Measurements from ENCODE around the gene CRISPLD2.

CRISPLD2 gene

DNA sequence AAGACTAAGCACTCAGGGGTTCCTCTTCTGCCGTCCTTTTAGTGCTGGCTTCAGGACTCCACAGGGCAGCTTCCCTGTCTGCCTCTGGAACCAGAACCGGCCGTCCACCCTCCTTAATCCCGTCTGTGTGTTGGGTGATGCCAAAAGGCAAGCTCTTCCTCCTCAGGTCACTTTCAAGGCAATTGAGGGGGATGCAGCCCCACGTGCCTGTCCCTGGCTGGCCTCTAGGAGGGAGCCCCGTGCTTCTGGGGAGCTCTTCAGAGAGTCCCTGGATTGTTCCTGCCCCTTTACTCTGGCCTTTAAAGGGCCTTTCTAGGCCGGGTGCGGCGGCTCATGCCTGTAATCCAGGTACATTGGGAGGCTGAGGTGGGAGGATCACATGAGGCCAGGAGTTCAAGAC lies 77.1 kb downstream of the CRISPLD2 start:
- TF ChIP-seq, protein P1, sequence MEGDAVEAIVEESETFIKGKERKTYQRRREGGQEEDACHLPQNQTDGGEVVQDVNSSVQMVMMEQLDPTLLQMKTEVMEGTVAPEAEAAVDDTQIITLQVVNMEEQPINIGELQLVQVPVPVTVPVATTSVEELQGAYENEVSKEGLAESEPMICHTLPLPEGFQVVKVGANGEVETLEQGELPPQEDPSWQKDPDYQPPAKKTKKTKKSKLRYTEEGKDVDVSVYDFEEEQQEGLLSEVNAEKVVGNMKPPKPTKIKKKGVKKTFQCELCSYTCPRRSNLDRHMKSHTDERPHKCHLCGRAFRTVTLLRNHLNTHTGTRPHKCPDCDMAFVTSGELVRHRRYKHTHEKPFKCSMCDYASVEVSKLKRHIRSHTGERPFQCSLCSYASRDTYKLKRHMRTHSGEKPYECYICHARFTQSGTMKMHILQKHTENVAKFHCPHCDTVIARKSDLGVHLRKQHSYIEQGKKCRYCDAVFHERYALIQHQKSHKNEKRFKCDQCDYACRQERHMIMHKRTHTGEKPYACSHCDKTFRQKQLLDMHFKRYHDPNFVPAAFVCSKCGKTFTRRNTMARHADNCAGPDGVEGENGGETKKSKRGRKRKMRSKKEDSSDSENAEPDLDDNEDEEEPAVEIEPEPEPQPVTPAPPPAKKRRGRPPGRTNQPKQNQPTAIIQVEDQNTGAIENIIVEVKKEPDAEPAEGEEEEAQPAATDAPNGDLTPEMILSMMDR (IDR thresholded peaks at IDR 0.05; ENCODE audit: low read depth, low read length, missing control alignments) = no peak
- no peak for DNase-seq (ENCODE audit: low read depth)
- H3K4me3 ChIP-seq (ENCODE audit: low read depth, low read length) = no peak overlapping the region

DNA sequence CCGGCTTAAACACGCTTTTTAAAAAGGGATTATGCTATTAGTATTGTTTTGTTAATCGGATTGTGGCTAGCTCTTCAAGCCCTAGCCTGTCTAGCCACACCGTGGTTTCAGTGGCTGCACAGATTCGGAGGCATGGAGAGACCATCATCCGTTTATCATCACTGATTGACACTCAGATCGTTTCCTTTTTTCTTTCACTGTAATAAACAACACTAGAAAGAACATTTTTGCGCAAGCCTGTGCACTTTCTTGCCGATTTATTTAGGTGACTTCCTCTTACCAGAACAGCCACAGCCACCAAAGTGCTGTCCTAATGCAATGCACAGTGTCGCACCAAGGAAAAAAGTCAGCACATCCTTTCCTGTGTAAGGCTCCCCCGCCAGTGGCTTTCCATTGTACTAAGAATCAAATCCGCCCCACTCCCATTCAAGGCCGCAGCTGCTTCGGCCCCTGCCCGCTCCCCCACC lies 78.2 kb downstream of the CRISPLD2 start:
- TF ChIP-seq, protein P1 (IDR thresholded peaks at IDR 0.05; ENCODE audit: low read depth, low read length, missing control alignments) = no peak
- DNase-seq (ENCODE audit: low read depth) = no peak

DNA sequence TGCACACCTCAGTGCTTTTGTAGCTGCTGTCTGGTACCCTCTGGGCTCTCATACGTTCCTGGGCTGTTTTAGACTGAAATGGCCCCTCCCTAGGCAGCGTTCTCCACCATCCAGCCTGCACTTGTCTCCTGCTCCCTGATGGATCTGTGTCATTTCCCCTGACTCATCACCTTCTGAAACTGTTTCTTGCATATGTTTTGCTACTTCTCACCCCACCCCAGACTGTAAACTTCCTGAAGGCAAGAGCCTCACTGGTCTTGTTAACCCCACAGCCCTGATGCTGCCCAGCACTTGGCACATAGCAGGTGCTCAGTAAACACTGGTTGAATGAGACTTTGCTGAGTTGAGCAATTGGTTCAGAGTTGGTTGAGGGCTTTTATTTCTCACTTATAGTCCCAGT lies 78.7 kb downstream of the CRISPLD2 start:
- DNase-seq (ENCODE audit: low read depth) = no peak
- H3K4me3 ChIP-seq (ENCODE audit: low read depth, low read length) = no peak overlapping the region
- TF ChIP-seq, protein P1 (IDR thresholded peaks at IDR 0.05; ENCODE audit: low read depth, low read length, missing control alignments) = no peak

More for the DNA sequence above, 78.2 kb downstream of the CRISPLD2 start:
- H3K4me3 ChIP-seq (ENCODE audit: low read depth, low read length) = no peak overlapping the region

DNA sequence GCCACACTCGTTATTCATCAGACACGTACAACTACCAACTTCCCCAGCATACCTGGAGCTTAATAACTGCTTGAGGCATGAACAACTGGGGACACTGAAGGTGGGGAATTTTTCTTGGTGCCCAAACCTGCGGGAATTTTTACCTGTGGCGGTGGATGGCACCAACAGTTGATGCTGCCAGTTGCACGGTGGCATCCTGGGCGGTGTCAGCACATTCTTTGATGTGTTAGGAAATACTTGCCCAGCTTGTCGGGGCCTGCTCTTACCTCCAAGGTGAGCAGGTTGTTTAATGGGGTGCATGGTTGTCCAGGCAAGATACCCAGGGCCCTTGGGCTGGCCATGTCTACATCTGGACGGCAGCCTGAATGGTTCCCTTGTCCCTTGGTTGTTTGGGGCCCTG lies 79.6 kb downstream of the CRISPLD2 start:
- no peak for DNase-seq (ENCODE audit: low read depth)
- TF ChIP-seq, protein P1 (IDR thresholded peaks at IDR 0.05; ENCODE audit: low read depth, low read length, missing control alignments) = no peak
- H3K4me3 ChIP-seq (ENCODE audit: low read depth, low read length) = no peak overlapping the region

DNA sequence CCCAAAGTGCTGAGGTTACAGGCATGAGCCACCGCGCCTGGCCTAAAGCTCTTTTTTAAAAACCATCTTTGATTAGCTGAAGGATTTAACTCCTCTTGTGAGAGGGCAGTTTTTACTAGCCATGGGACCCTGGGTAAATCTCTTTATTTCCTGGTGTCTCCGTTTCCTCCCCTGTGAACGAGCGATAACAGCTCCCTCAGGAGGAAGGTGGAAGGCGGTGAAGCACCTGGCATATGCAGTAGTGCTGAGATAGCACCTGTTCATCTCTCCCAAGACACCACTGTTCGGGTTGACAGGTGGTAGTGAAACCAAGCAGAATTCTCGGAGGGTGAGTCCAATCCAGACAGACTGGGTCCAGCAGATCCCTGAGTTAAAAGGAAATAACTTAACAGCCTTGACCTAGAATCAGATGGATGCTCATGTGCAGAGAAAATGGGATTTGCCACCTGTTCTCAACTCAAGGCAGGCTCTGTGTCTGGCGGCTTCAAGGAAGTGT lies 86.2 kb downstream of the CRISPLD2 start:
- TF ChIP-seq, protein P1 (IDR thresholded peaks at IDR 0.05; ENCODE audit: low read depth, low read length, missing control alignments) = no peak
- H3K4me3 ChIP-seq (ENCODE audit: low read depth, low read length) = no peak overlapping the region
- DNase-seq (ENCODE audit: low read depth) = no peak

DNA sequence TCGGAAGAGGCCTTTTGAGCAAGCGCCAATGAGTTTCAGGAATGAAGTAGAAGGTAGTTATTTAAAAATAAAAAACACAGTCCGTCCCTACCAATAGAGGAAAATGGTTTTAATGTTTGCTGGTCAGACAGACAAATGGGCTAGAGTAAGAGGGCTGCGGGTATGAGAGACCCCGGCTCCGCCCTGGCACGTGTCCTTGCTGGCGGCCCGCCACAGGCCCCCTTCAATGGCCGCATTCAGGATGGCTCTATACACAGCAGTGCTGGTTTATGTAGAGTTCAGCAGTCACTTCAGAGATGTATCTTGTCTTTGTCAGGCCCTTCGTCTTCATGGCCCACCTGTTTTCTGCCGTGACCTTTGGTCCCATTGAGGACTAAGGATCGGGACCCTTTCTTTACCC lies 87.3 kb downstream of the CRISPLD2 start:
- TF ChIP-seq, protein P1 (IDR thresholded peaks at IDR 0.05; ENCODE audit: low read depth, low read length, missing control alignments) = no peak
- DNase-seq (ENCODE audit: low read depth) = no peak
- no peak overlapping the region for H3K4me3 ChIP-seq (ENCODE audit: low read depth, low read length)

DNA sequence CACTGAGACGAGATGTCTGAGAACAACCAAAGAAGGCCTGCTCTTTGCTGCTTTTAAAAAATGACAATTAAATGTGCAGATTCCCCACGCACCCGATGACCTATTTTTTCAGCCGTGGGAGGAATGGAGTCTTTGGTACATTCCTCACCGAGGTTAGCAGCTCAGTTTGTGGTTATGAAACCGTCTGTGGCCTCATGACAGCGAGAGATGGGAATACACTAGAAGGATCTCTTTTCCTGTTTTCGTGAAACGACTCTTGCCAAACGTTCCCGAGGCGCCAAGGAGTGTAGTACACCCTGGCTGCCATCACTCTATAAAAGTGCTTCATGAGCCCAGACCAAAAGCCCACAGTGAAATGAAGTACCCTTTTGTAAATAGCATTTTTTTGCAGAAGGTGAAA lies 87.8 kb downstream of the CRISPLD2 start:
- DNase-seq (ENCODE audit: low read depth) = no peak
- H3K4me3 ChIP-seq (ENCODE audit: low read depth, low read length) = no peak overlapping the region
- TF ChIP-seq, protein P1 (IDR thresholded peaks at IDR 0.05; ENCODE audit: low read depth, low read length, missing control alignments) = no peak
